GM21526 (cell line): Measurements from ENCODE around the gene TOMM40L.
A peak's percentile ranks its signal among the peaks of the same experiment; 100 is the strongest.

Experiments
- ATAC-seq: cut with Tn5 transposase; IDR thresholded peaks from one replicate; pipeline ENCODE4 v1.9.1; 2021; ENCODE audit warnings: moderate library complexity; ENCODE audit not compliant: unreplicated experiment, low FRiP score

Gene TOMM40L

GRCh38 chr1:161225534-161226319, at the start of gene TOMM40L:
TOMM40L (plus strand) TSS chr1:161226060; CDS start chr1:161226490, 430 bp downstream.
- peak; percentile 89 for ATAC-seq

- ATAC-seq, result no peak
Measured at GRCh38 chr1:161176468-161177111, 49.3 kb upstream of the TOMM40L start.

GRCh38 chr1:161177112-161177935, 48.5 kb upstream of the TOMM40L start, which contains the start of gene B4GALT3:
B4GALT3 (minus strand) TSS chr1:161177507; CDS start chr1:161176060, 1,447 bp downstream.
- ATAC-seq, result peak; percentile 61

GRCh38 chr1:161177936-161178244, 48.0 kb upstream of the TOMM40L start:
- no peak for ATAC-seq

GRCh38 chr1:161179698-161180097, 46.2 kb upstream of the TOMM40L start:
- no peak for ATAC-seq

- no peak for ATAC-seq
Measured at GRCh38 chr1:161180639-161181038, 45.2 kb upstream of the TOMM40L start.

GRCh38 chr1:161182214-161182613, 43.6 kb upstream of the TOMM40L start:
- peak; percentile 41 for ATAC-seq

GRCh38 chr1:161185282-161185682, 40.6 kb upstream of the TOMM40L start:
- peak; percentile 56 for ATAC-seq

GRCh38 chr1:161185732-161186311, 40.0 kb upstream of the TOMM40L start:
- ATAC-seq, result peak; percentile 33

- ATAC-seq, result no peak
Measured at GRCh38 chr1:161187311-161187710, 38.5 kb upstream of the TOMM40L start.

- ATAC-seq, result no peak
Measured at GRCh38 chr1:161188381-161188780, 37.5 kb upstream of the TOMM40L start.

- no peak for ATAC-seq
Measured at GRCh38 chr1:161189036-161189435, 36.8 kb upstream of the TOMM40L start.

GRCh38 chr1:161190962-161191521, 34.8 kb upstream of the TOMM40L start:
- ATAC-seq, result no peak

GRCh38 chr1:161191971-161192370, 33.9 kb upstream of the TOMM40L start:
- ATAC-seq, result no peak

GRCh38 chr1:161192476-161193465, 33.1 kb upstream of the TOMM40L start:
- ATAC-seq, result no peak

- no peak for ATAC-seq
Measured at GRCh38 chr1:161193561-161194235, 32.2 kb upstream of the TOMM40L start.

GRCh38 chr1:161195171-161195570, 30.7 kb upstream of the TOMM40L start:
- no peak for ATAC-seq

GRCh38 chr1:161196111-161196510, 29.7 kb upstream of the TOMM40L start:
- ATAC-seq, result no peak
